Mammary epithelial cell (primary cell): Measurements from ENCODE around the gene SGCA.

Experiments
- CTCF ChIP-seq, 2 donors: IDR thresholded peaks in 1 of 2; conservative IDR thresholded peaks in 1 of 2; 2 replicates each; pipeline ENCODE4 v1.5.1; 2011 to 2012; ENCODE audit warnings: inconsistent platforms in 2 of 2, low read length in 2 of 2, mild to moderate bottlenecking in 2 of 2, control low read depth in 1 of 2, low read depth in 1 of 2; ENCODE audit not compliant: insufficient read depth in 1 of 2; ENCODE audit errors: extremely low read depth in 1 of 2
- EZH2 ChIP-seq: IDR thresholded peaks from 2 replicates; pipeline ENCODE4 v1.6.1; 2012; ENCODE audit warnings: low read length, inconsistent platforms, borderline replicate concordance

- TF ChIP-seq CTCF (conservative IDR thresholded peaks at IDR 0.05 in 1 of 2, IDR thresholded peaks at IDR 0.05 in 1 of 2; ENCODE audit: extremely low read depth in 1 of 2, insufficient read depth in 1 of 2, low read depth in 1 of 2, low read length in 2 of 2) = no peak
- TF ChIP-seq EZH2 = no peak
These were observed 55.0 kb downstream of the SGCA start for GRCh38 chr17:50220811-50221210.
